CD4-positive, alpha-beta T cell (primary cell): ENCODE data around the gene SYNGR3. TPM values are rescaled to one million over a fixed set of nuclear protein-coding genes. Genes with fewer than 3 reads are reported as not detected.

Source experiments
- ATAC-seq: fragments of 200-7000 bp; cut with Tn5 transposase; one replicate; pipeline ENCODE4 v1.10.0; 2022; ENCODE audit warnings: mild to moderate bottlenecking; ENCODE audit not compliant: poor library complexity
- CTCF ChIA-PET: fragments of 350-600 bp; sonication (Branson Sonifier 250); formaldehyde crosslinking; loops from one replicate; lab custom pipeline; 2021; ENCODE audit warnings: antibody characterized with exemption, inconsistent platforms; lab: Charles Lee
- POLR2A ChIA-PET: fragments of 350-600 bp; sonication (Branson Sonifier 250); formaldehyde crosslinking; loops from one replicate; lab custom pipeline; 2021; ENCODE audit warnings: antibody characterized with exemption, inconsistent platforms; lab: Charles Lee
- DNase-seq, 14 experiments: peaks; one replicate each; pipeline ENCODE4 v3.0.0-alpha.2; 2013 to 2020; ENCODE audit warnings: mixed read lengths in 2 of 14
- H3K27ac ChIP-seq, 2 donors: one replicate each; pipeline versions ENCODE4 v1.5.1 to v1.7.0; 2013; ENCODE audit warnings: low read length in 2 of 2, low read depth in 1 of 2, mild to moderate bottlenecking in 1 of 2
- H3K27me3 ChIP-seq, 2 experiments: 1 replicate in 1 of 2; 2 replicates in 1 of 2; pipeline versions ENCODE4 v1.6.1 to v1.7.0; 2013; ENCODE audit warnings: low read length in 2 of 2, control low read depth in 1 of 2, mild to moderate bottlenecking in 1 of 2, moderate library complexity in 1 of 2; ENCODE audit not compliant: insufficient read depth in 2 of 2, control insufficient read depth in 1 of 2
- H3K36me3 ChIP-seq: one replicate; pipeline ENCODE4 v1.6.1; 2013; ENCODE audit warnings: low read length, control low read depth; ENCODE audit not compliant: insufficient read depth
- H3K4me1 ChIP-seq: one replicate; pipeline ENCODE4 v1.6.1; 2013; ENCODE audit warnings: low read length, control low read depth; ENCODE audit not compliant: insufficient read depth
- H3K4me3 ChIP-seq: one replicate; pipeline ENCODE4 v1.5.1; 2013; ENCODE audit warnings: mild to moderate bottlenecking, low read length, moderate library complexity
- H3K9me3 ChIP-seq, 2 experiments: 1 replicate in 1 of 2; 2 replicates in 1 of 2; pipeline versions ENCODE4 v1.6.1 to v1.7.0; 2013; ENCODE audit warnings: low read length in 2 of 2, mild to moderate bottlenecking in 2 of 2, control low read depth in 1 of 2, moderate library complexity in 1 of 2; ENCODE audit not compliant: control insufficient read depth in 1 of 2, insufficient read depth in 1 of 2
- H3K27ac Mint-ChIP-seq: one replicate; pipeline ENCODE4 v1.8.0; 2020; ENCODE audit warnings: mixed read lengths
- H3K27me3 Mint-ChIP-seq: one replicate; pipeline ENCODE4 v1.8.0; 2021; ENCODE audit warnings: mixed read lengths
- H3K36me3 Mint-ChIP-seq: one replicate; pipeline ENCODE4 v1.8.0; 2021; ENCODE audit warnings: low read depth, mixed read lengths
- H3K4me1 Mint-ChIP-seq: one replicate; pipeline ENCODE4 v1.8.0; 2021; ENCODE audit warnings: low read depth, mixed read lengths
- H3K4me3 Mint-ChIP-seq: one replicate; pipeline ENCODE4 v1.8.0; 2020; ENCODE audit warnings: mild to moderate bottlenecking, mixed read lengths
- H3K9me3 Mint-ChIP-seq: one replicate; pipeline ENCODE4 v1.8.0; 2020; ENCODE audit warnings: mixed read lengths
- CTCF ChIP-seq: fragments of 200-600 bp; IDR thresholded peaks from one replicate; pipeline ENCODE4 v1.8.0; 2022; ENCODE audit warnings: antibody characterized with exemption, mild to moderate bottlenecking
- intact Hi-C, 2 experiments: fragments of 100-400 bp; cut with DNase I in 1 of 2; cut with micrococcal nuclease in 1 of 2; formaldehyde crosslinking; loops; one replicate each; pipeline versions ENCODE4 v1.15.1 to v1.9.0; 2023 to 2025; cut with DNase I, micrococcal nuclease
- total RNA-seq, 174 experiments: library from RNA in 2 of 174; stranded (reverse) in 2 of 174; gene quantifications; one replicate each; pipeline ENCODE4 v1.2.3 and lab custom pipeline; 2021 to 2026

Gene SYNGR3
- total RNA-seq, 2 experiments from 2014 or later, result 3.8 to 3.9 TPM

GRCh38 chr16:1965396-1966001, 24.3 kb upstream of the SYNGR3 start:
- peaks cover 54% of the 10 kb centered on the region for H3K4me1 ChIP-seq
- POLR2A ChIA-PET, result interaction anchor here (0.6 to 3.5 kb wide), 37 partner anchors 8 to 1169 kb away, joined by 3 to 62 read pairs (median 5); partner anchors contain the start of genes ECI1, FAHD1, FLYWCH2 and GFER
- no peaks in the 10 kb centered on the region for H3K27me3 ChIP-seq
- Mint-ChIP-seq H3K27ac (peak overlapping the region; percentile 98), H3K9me3 (no peaks in the 10 kb centered on the region), H3K27me3 (no peaks in the 10 kb centered on the region), H3K36me3 (peaks cover 52% of the 10 kb centered on the region), H3K4me3 (peak overlapping the region; percentile 98), H3K4me1 (peaks cover 42% of the 10 kb centered on the region)
- no peaks in the 10 kb centered on the region for H3K9me3 ChIP-seq
- H3K36me3 ChIP-seq, result peaks cover 34% of the 10 kb centered on the region
- intact Hi-C loops, result loop anchor here in 1 of 2 experiments (10.0 kb wide), 1 partner anchor 1271 kb away; the partner anchor contains the start of gene WDR24
- no peak for DNase-seq
- CTCF ChIA-PET, result no interaction called here
- peak overlapping the region; percentile 96 to 99 for H3K27ac ChIP-seq
- TF ChIP-seq CTCF, result no peak
- H3K4me3 ChIP-seq, result peak overlapping the region; percentile 91
- no peak for ATAC-seq

GRCh38 chr16:1966460-1966859, 23.3 kb upstream of the SYNGR3 start, which contains the start of gene RNF151:
TSS of gene RNF151 (plus strand) at chr16:1966856. CDS start at chr16:1966882, 26 bp downstream.
- DNase-seq, result no peak
- Mint-ChIP-seq H3K36me3 (peaks cover 43% of the 10 kb centered on the region), H3K4me3 (peak within 1 kb of the TSS; percentile 98), H3K9me3 (no peaks in the 10 kb centered on the region), H3K4me1 (peaks cover 41% of the 10 kb centered on the region), H3K27ac (peak within 1 kb of the TSS; percentile 98), H3K27me3 (no peaks in the 10 kb centered on the region)
- peaks cover 26% of the 10 kb centered on the region for H3K36me3 ChIP-seq
- H3K27ac ChIP-seq, result peak within 1 kb of the TSS; percentile 96 to 99
- H3K4me3 ChIP-seq, result peak within 1 kb of the TSS; percentile 91
- CTCF ChIA-PET, result no interaction called here
- ATAC-seq, result no peak
- H3K4me1 ChIP-seq, result peaks cover 54% of the 10 kb centered on the region
- TF ChIP-seq CTCF, result no peak
- intact Hi-C loops, result loop anchor here in 1 of 2 experiments (10.0 kb wide), 1 partner anchor 1272 kb away; the partner anchor contains the start of gene WDR24
- POLR2A ChIA-PET, result interaction anchor here (2.1 to 3.5 kb wide), 4 partner anchors 17 to 139 kb away, joined by 17 to 62 read pairs (median 39); partner anchors contain the start of genes FAHD1, GFER, HAGH and MSRB1
- H3K9me3 ChIP-seq, result no peaks in the 10 kb centered on the region
- H3K27me3 ChIP-seq, result no peaks in the 10 kb centered on the region

- Histone ChIP-seq H3K27ac (no peak overlapping the region), H3K9me3 (no peaks in the 10 kb centered on the region), H3K27me3 (no peaks in the 10 kb centered on the region), H3K36me3 (peaks cover 8% of the 10 kb centered on the region), H3K4me3 (no peak overlapping the region), H3K4me1 (peaks cover 51% of the 10 kb centered on the region)
- intact Hi-C loops, result loop anchor here in 1 of 2 experiments (10.0 kb wide), 1 partner anchor 1274 kb away; the partner anchor contains the start of gene WDR24
- H3K36me3 Mint-ChIP-seq, result peaks cover 41% of the 10 kb centered on the region
- H3K4me3 Mint-ChIP-seq, result peak overlapping the region; percentile 51
- no peak overlapping the region for H3K27ac Mint-ChIP-seq
- CTCF ChIA-PET, result no interaction called here
- ATAC-seq (no peak), DNase-seq (no peak)
- peaks cover 43% of the 10 kb centered on the region for H3K4me1 Mint-ChIP-seq
- no peaks in the 10 kb centered on the region for H3K9me3 Mint-ChIP-seq
- TF ChIP-seq CTCF, result no peak
- H3K27me3 Mint-ChIP-seq, result no peaks in the 10 kb centered on the region
- POLR2A ChIA-PET, result no interaction called here
These were observed 21.4 kb upstream of the SYNGR3 start for GRCh38 chr16:1968146-1968953.
